HG03378 (cell line): Measurements from ENCODE around the gene STPG1.
"Not testable (repeated sequence)": the region's sequence is repeated elsewhere in the genome, so short reads cannot be mapped to it uniquely, and the experiment has no call there.

Experiments
- ATAC-seq: cut with Tn5 transposase; IDR thresholded peaks from one replicate; pipeline ENCODE4 v1.9.1; 2021; ENCODE audit warnings: mild to moderate bottlenecking, moderate library complexity; ENCODE audit not compliant: unreplicated experiment

STPG1 gene, protein sequence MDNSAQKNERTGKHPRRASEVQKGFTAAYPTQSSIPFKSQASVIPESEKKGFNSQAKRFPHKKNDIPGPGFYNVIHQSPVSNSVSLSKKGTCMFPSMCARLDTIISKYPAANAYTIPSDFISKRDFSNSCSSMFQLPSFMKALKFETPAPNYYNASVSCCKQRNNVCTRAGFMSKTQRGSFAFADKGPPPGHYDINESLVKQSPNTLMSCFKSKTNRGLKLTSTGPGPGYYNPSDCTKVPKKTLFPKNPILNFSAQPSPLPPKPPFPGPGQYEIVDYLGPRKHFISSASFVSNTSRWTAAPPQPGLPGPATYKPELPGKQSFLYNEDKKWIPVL

DNA sequence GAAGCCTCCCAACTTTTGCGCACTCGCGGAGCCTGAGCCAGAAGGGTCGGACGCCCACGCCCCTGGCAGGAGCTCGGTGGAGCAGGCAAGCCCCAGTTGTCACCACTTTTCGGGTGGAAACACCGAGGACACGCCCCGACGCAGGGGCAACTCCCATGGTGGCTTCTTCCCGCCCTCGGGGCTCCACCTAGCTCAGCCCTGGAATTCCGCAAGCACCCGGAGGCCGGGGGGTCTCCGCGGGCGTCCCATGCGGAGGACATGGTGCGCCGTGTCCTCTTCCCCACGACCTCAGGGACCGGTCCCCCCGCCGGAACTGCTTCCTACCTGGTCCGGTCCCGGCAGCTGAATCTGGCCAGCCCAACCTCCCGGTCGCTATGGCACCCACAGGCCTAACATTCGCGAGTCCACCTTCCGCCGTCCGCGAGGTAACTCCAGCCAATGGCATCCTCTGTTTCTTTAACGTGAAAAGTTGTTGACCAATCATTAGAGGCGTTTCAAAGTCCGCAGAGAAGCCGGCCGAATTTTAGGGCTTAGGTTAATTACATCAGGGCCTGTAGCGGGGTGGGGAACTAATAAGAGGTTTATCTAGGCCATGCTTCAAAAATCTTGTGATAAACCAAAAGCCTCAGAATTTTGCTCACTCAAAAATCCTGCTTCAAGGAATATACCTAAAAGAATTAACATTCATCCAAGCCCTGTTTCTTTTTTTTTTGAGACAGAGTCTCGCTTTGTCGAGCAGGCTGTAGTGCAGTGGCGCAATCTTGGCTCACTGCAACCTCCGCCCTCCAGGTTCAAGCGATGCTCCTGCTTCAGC lies at the start of gene STPG1:
TSS of gene STPG1 (minus strand) at position 433 of the 814 bp plus-strand sequence. CDS start 12,394 bp downstream, outside the sequence.
- peak; percentile 37 for ATAC-seq

GRCh38 chr1:24462128-24462527 lies 48.5 kb upstream of the STPG1 start:
- not testable (repeated sequence) for ATAC-seq

DNA sequence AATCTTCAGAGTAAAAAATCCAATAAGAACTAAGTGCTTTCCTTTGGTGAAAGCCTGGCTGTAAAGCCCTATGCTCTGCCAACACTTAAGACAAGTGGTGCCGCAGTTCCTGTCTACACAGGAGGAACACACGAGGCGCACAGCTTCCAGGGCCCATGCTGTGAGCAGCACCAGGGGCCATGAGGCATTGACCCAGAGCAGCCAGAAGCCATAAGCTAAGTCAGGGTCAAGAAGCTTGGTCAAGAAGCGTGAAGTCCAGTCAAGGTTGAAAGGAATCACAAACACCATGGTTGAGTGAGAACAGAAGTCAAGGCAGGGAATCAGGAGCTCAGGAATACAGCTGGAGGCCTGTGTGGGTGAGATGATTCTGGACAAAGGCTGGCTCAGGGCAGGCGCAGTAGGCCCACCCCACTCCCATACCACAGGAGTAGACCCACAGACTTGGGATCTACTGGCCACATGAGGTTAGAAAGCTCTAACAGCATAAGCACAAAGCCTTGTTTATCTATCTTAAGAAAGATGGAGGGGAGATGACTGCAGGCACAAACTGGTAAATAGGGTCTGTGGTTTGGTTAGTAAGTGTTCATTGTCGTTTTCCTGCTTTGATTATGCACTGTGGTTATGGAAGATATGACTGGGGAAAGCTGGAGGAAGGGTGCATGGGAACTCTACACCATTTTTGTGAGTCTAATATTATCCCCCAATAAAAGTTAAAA lies 46.1 kb upstream of the STPG1 start:
- no peak for ATAC-seq

GRCh38 chr1:24457866-24458265 lies 44.3 kb upstream of the STPG1 start:
- ATAC-seq = no peak

- ATAC-seq = no peak
These were observed 41.7 kb upstream of the STPG1 start for GRCh38 chr1:24455272-24455671.

DNA sequence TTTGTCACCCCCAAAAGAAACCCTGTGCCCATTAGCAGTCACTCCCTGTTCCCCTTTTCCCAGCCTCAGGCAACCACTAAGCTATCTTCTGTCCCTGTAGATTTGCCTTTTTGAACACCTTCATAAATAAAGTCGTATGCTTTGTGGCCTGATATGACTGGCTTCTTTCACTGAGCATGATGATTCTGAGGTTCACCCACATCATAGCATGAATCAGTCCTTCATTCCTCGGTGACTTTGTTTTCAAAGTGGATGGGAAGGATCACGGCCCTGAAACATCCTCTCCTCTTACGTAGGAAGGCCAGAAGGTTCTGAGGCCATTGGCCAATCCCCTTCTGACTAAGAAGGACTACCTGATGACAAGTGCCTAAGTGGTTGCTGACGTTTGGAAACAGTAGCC lies 41.1 kb upstream of the STPG1 start:
- ATAC-seq = no peak

GRCh38 chr1:24452922-24453485 lies 39.4 kb upstream of the STPG1 start:
- ATAC-seq = no peak

DNA sequence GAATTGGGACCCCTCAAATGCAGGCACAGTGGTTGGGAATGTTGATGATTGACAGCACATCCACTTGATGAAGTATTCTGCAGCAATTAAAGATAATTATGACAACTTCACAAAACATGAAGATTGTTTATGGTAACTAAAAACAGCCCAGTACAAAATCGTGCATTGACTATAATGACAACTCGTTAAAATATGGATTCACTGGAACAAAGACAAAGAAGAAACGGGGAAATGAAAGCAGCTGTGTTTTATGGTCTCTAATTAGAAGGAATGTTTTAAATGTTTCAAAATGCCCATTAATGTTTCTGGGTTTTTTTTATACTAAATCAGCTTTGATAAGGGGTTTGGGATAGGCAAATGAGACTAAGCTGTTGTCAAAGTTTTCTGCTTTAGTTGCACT lies 38.2 kb upstream of the STPG1 start:
- ATAC-seq = no peak

DNA sequence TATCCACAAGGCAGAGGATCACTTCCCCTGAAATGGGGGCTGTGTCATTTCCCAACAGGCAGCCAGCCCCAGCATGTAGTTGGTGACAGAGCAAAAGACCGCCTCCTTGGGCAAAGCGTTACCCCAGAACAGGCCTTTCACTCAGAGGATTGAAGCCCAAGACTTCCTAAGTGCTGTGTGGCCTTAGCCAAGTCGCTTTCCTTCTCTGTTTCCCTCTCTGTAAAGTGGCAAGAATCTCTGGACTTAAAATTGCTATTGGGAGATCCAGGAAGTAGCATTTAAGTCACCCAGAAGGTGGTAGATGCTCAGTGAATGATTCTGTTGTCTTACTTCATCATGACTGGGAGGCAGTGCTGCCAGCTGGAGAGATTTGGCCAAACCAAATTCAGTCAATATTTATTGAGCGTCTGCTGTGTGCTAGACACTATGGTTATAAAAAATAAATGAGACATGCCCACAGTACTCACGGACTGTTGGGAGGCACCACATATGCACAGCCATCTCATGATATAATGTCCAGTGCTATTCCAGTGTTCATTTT lies 37.3 kb upstream of the STPG1 start:
- ATAC-seq = no peak

DNA sequence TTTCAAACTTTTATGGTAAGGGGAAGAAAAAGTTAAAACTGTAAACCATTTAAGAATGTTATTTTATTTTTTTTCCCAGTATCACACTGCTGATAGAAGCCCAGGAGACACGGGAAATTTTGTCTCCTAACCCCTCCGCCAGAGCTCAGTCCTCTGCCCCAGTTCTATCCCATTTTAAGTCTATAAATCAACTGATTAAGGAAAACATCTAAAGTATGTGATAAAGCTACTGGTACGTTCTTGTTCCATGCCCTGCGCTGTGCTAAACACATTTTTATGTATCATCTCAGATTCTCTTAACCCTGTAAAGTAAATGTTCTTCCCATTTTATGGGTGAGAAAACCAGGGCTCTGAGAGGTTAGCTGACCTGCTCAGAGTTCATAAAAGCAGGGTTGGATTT lies 36.7 kb upstream of the STPG1 start:
- no peak for ATAC-seq

GRCh38 chr1:24446446-24446845 lies 32.9 kb upstream of the STPG1 start:
- ATAC-seq = not testable (repeated sequence)

GRCh38 chr1:24443241-24443656 lies 29.7 kb upstream of the STPG1 start:
- no peak for ATAC-seq

DNA sequence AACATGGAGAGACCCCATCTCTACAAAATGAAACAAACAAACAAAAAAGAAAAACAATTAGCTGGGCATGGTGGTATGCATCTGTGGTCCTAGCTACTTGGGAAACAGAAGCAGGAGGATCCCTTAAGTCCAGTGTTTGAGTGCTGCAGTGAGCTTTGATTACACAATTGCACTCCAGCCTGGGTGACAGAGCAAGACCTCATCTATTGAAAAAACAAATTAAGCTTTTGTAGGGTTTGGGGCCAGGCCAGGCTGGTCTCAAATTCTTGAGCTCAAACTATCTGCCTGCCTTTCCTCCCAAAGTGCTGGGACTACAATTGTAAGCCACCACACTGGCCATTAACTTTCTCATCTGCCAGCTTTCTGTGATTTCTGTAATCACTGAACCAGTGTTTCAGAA lies 29.2 kb upstream of the STPG1 start:
- ATAC-seq = no peak

GRCh38 chr1:24441996-24442668 lies 28.6 kb upstream of the STPG1 start:
- no peak for ATAC-seq

GRCh38 chr1:24441480-24441879 lies 27.9 kb upstream of the STPG1 start:
- no peak for ATAC-seq

GRCh38 chr1:24440436-24440835 lies 26.9 kb upstream of the STPG1 start:
- no peak for ATAC-seq

GRCh38 chr1:24438423-24438901 lies 24.9 kb upstream of the STPG1 start:
- ATAC-seq = no peak

DNA sequence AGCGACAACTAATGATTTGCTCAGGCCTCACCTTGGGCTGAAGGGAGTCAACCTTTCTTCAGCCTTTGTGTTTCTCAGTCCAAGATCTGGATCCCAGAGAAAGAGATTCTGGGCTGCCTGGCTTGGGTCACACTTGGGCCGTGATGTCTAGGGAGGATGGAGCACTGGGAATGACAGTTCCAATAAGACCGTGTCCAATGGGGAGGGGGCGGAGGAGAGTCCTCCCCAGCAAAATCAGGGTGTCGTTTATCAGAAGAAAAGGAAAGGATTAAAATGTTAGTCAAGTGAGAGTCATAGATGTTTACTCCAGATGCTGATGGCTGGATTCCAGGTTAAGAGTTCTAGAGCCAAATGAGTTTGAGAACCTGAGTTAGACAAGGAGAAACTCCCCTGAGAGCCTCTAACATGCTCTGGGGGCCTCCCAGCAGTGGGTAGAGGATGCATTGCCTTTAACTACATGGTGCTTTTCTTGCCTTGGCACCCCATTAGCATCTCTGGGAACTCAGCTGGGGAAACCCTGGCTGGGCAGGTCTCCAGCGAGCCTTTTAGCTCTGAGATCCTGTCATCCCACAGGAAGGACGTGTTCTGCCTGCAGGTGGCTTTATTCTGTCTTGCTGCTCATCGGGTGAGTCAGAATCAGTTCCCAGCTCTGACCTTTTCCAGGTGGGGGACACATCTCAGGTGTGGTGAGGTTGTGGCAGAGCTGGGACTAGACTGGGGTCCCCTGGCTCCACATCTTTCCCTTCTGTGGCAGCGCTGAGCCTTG lies 24.2 kb upstream of the STPG1 start:
- ATAC-seq = no peak

DNA sequence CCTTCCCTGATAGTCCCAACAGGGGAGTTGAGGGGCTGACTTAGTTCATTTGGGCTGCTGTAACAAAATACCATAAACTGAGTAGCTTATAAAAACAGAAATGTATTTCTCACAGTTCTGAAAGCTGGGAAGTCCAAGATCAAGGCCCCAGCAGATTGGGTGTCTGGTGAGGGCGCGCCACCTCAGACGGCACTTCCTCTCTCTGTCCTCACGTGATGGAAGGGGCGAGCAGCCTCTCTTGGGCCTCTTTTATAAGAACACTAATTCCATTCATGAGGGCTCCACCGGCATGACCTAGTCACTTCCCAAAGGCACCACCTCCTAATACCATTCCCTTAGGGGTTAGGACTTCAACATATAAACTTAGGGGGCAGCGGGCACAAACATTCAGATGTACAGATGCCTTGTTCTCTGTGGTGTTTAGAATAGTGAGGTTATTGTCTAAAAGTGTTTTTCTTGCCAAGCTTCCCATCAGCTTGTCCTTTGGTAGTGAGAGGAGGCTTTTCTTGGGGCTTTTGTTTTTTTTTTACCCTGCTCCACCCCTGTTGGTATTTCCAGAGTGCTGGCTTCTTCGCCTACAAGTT lies 22.3 kb upstream of the STPG1 start:
- ATAC-seq = no peak
